Activated CD4-positive, alpha-beta memory T cell treated with anti-CD3 and anti-CD28 coated beads for 36 hours (primary cell): ENCODE data around the gene MYMX. TPM values are rescaled to one million over a fixed set of nuclear protein-coding genes. Genes with fewer than 3 reads are reported as not detected.

Experiments
- CTCF ChIA-PET: fragments of 350-600 bp; sonication (Branson Sonifier 250); formaldehyde crosslinking; loops from one replicate; lab custom pipeline; 2021; ENCODE audit warnings: antibody characterized with exemption, inconsistent platforms; lab: Charles Lee
- POLR2A ChIA-PET: fragments of 350-600 bp; sonication (Branson Sonifier 250); formaldehyde crosslinking; loops from one replicate; lab custom pipeline; 2021; ENCODE audit warnings: antibody characterized with exemption; lab: Charles Lee
- DNase-seq: peaks from one replicate; pipeline ENCODE4 v3.0.0-alpha.2; 2020
- H3K27ac Mint-ChIP-seq: one replicate; pipeline ENCODE4 v1.8.0; 2021; ENCODE audit warnings: mixed read lengths
- H3K27me3 Mint-ChIP-seq: one replicate; pipeline ENCODE4 v1.8.0; 2021; ENCODE audit warnings: mixed read lengths
- H3K36me3 Mint-ChIP-seq: one replicate; pipeline ENCODE4 v1.8.0; 2021; ENCODE audit warnings: mixed read lengths
- H3K4me1 Mint-ChIP-seq: one replicate; pipeline ENCODE4 v1.8.0; 2021; ENCODE audit warnings: low read depth, mixed read lengths
- H3K4me3 Mint-ChIP-seq: one replicate; pipeline ENCODE4 v1.8.0; 2021; ENCODE audit warnings: mild to moderate bottlenecking, mixed read lengths
- H3K9me3 Mint-ChIP-seq: one replicate; pipeline ENCODE4 v1.8.0; 2021; ENCODE audit warnings: mixed read lengths
- intact Hi-C: fragments of 100-400 bp; cut with micrococcal nuclease; formaldehyde crosslinking; loops from one replicate; pipeline ENCODE4 v1.15.1; 2023
- total RNA-seq, 2 experiments: library from RNA; stranded (reverse); gene quantifications; one replicate each; pipeline ENCODE4 v1.2.3, GENCODE V29; 2021

Gene MYMX
- total RNA-seq, 2 experiments from 2014 or later = not detected

- Mint-ChIP-seq H3K4me1 (peaks cover 29% of the 10 kb centered on the region), H3K27me3 (no peaks in the 10 kb centered on the region), H3K27ac (no peak overlapping the region), H3K36me3 (peaks cover 22% of the 10 kb centered on the region), H3K4me3 (no peak overlapping the region), H3K9me3 (no peaks in the 10 kb centered on the region)
- intact Hi-C loops = loop anchor here (2.0 to 5.0 kb wide), 2 partner anchors 29 to 139 kb away; partner anchors contain the start of gene NFKBIE
- DNase-seq = no peak
- CTCF ChIA-PET = interaction anchor here (0.6 to 2.6 kb wide), 6 partner anchors 11 to 466 kb away, joined by 3 to 31 read pairs (median 4); partner anchors contain the start of genes SLC29A1 and VEGFA
- POLR2A ChIA-PET = interaction anchor here (1.2 to 2.5 kb wide), 3 partner anchors 9 to 12 kb away, joined by 3 to 14 read pairs (median 10); partner anchors contain the start of genes HSP90AB1 and SLC29A1
Measured at GRCh38 chr6:44235891-44236516, 19.3 kb downstream of the MYMX start.

- CTCF ChIA-PET = interaction anchor here (0.5 to 2.1 kb wide), 11 partner anchors 10 to 1007 kb away, joined by 3 to 27 read pairs (median 3); partner anchors contain the start of genes AARS2, HSP90AB1, SLC29A1 and SLC35B2
- Mint-ChIP-seq H3K4me1 (peaks cover 29% of the 10 kb centered on the region), H3K9me3 (no peaks in the 10 kb centered on the region), H3K4me3 (peak overlapping the region; percentile 83), H3K27ac (peak overlapping the region; percentile 95), H3K27me3 (no peaks in the 10 kb centered on the region), H3K36me3 (peaks cover 13% of the 10 kb centered on the region)
- POLR2A ChIA-PET = interaction anchor here (0.9 to 3.0 kb wide), 6 partner anchors 10 to 27 kb away, joined by 3 to 42 read pairs (median 4); partner anchors contain the start of gene HSP90AB1
- intact Hi-C loops = loop anchor here (1.0 to 5.0 kb wide), 3 partner anchors 13 to 140 kb away; partner anchors contain the start of gene NFKBIE
- DNase-seq = peak; percentile 90
Measured at GRCh38 chr6:44237021-44237812, 20.5 kb downstream of the MYMX start.

- H3K4me1 Mint-ChIP-seq = peaks cover 29% of the 10 kb centered on the region
- peaks cover 10% of the 10 kb centered on the region for H3K36me3 Mint-ChIP-seq
- CTCF ChIA-PET = interaction anchor here (0.6 to 2.1 kb wide), 9 partner anchors 10 to 1008 kb away, joined by 3 to 27 read pairs (median 4); partner anchors contain the start of genes AARS2, HSP90AB1, SLC29A1 and SLC35B2
- no peaks in the 10 kb centered on the region for H3K9me3 Mint-ChIP-seq
- POLR2A ChIA-PET = interaction anchor here (0.6 to 3.0 kb wide), 6 partner anchors 10 to 170 kb away, joined by 3 to 42 read pairs (median 4); partner anchors contain the start of gene HSP90AB1
- peak overlapping the region; percentile 83 for H3K4me3 Mint-ChIP-seq
- intact Hi-C loops = loop anchor here (1.0 to 5.0 kb wide), 5 partner anchors 8 to 141 kb away; partner anchors contain the start of gene NFKBIE
- H3K27ac Mint-ChIP-seq = peak overlapping the region; percentile 95
- DNase-seq = peak; percentile 87
- no peaks in the 10 kb centered on the region for H3K27me3 Mint-ChIP-seq
Measured at GRCh38 chr6:44237813-44238433, 21.2 kb downstream of the MYMX start.

- Mint-ChIP-seq H3K27ac (peak overlapping the region; percentile 95), H3K27me3 (no peaks in the 10 kb centered on the region), H3K36me3 (peaks cover 6% of the 10 kb centered on the region), H3K4me1 (peaks cover 29% of the 10 kb centered on the region), H3K4me3 (peak overlapping the region; percentile 24), H3K9me3 (no peaks in the 10 kb centered on the region)
- intact Hi-C loops = loop anchor here (1.0 to 5.0 kb wide), 3 partner anchors 7 to 142 kb away; no protein-coding TSS in a partner anchor
- no peak for DNase-seq
- ChIA-PET CTCF (interaction anchor here (1.8 to 2.1 kb wide), 3 partner anchors 15 to 66 kb away, joined by 7 to 27 read pairs (median 13); partner anchors contain the start of genes SLC29A1 and SLC35B2), POLR2A (interaction anchor here (0.6 to 3.0 kb wide), 3 partner anchors 9 to 169 kb away, joined by 3 to 42 read pairs (median 12); partner anchors contain the start of gene HSP90AB1)
Measured at GRCh38 chr6:44238687-44239350, 22.1 kb downstream of the MYMX start.

- intact Hi-C loops = no loop called here
- Mint-ChIP-seq H3K36me3 (peaks cover 18% of the 10 kb centered on the region), H3K27ac (no peak overlapping the region), H3K4me3 (no peak overlapping the region), H3K4me1 (peaks cover 21% of the 10 kb centered on the region), H3K27me3 (peaks cover 4% of the 10 kb centered on the region), H3K9me3 (no peaks in the 10 kb centered on the region)
- CTCF ChIA-PET = interaction anchor here (1.0 kb wide), 1 partner anchor 75 kb away, joined by 3 read pairs; no protein-coding TSS in a partner anchor
- no peak for DNase-seq
- POLR2A ChIA-PET = interaction anchor here (1.5 to 6.3 kb wide), 2 partner anchors 13 kb away, joined by 8 to 139 read pairs; partner anchors contain the start of gene SLC35B2
Measured at GRCh38 chr6:44243345-44243744, 26.6 kb downstream of the MYMX start.

GRCh38 chr6:44245391-44245911, 28.7 kb downstream of the MYMX start:
- peaks cover 39% of the 10 kb centered on the region for H3K36me3 Mint-ChIP-seq
- no peak for DNase-seq
- H3K27ac Mint-ChIP-seq = peak overlapping the region; percentile 99
- peaks cover 4% of the 10 kb centered on the region for H3K27me3 Mint-ChIP-seq
- POLR2A ChIA-PET = interaction anchor here (0.7 to 6.3 kb wide), 5 partner anchors 7 to 67 kb away, joined by 3 to 139 read pairs (median 79); partner anchors contain the start of genes AARS2, SLC29A1 and SLC35B2
- CTCF ChIA-PET = interaction anchor here (0.6 to 5.1 kb wide), 7 partner anchors 9 to 149 kb away, joined by 3 to 49 read pairs (median 4); partner anchors contain the start of gene SLC35B2
- peaks cover 32% of the 10 kb centered on the region for H3K4me1 Mint-ChIP-seq
- H3K9me3 Mint-ChIP-seq = no peaks in the 10 kb centered on the region
- peak overlapping the region; percentile 96 for H3K4me3 Mint-ChIP-seq
- intact Hi-C loops = loop anchor here (5.0 kb wide), 2 partner anchors 473 to 608 kb away; partner anchors contain the start of genes MAD2L1BP and VEGFA

- peak overlapping the region; percentile 99 for H3K27ac Mint-ChIP-seq
- intact Hi-C loops = loop anchor here (1.0 to 5.0 kb wide), 6 partner anchors 8 to 1355 kb away; partner anchors contain the start of genes MAD2L1BP and VEGFA
- peaks cover 38% of the 10 kb centered on the region for H3K4me1 Mint-ChIP-seq
- no peaks in the 10 kb centered on the region for H3K9me3 Mint-ChIP-seq
- CTCF ChIA-PET = interaction anchor here (0.5 to 5.1 kb wide), 8 partner anchors 9 to 48 kb away, joined by 3 to 49 read pairs (median 8); partner anchors contain the start of gene SLC35B2
- H3K36me3 Mint-ChIP-seq = peaks cover 45% of the 10 kb centered on the region
- DNase-seq = peak; percentile 90
- POLR2A ChIA-PET = interaction anchor here (0.6 to 6.3 kb wide), 17 partner anchors 8 to 476 kb away, joined by 3 to 139 read pairs (median 6); partner anchors contain the start of genes AARS2, MRPL14, SLC29A1 and SLC35B2
- H3K27me3 Mint-ChIP-seq = peaks cover 4% of the 10 kb centered on the region
- peak overlapping the region; percentile 96 for H3K4me3 Mint-ChIP-seq
Measured at GRCh38 chr6:44245912-44246662, 29.4 kb downstream of the MYMX start.

GRCh38 chr6:44246663-44247337, 30.1 kb downstream of the MYMX start, which contains the start of gene HSP90AB1:
Gene HSP90AB1, plus strand, starts transcription at chr6:44247101. Its CDS starts 1,529 bp downstream, at chr6:44248630.
- Mint-ChIP-seq H3K9me3 (no peaks in the 10 kb centered on the region), H3K4me1 (peaks cover 45% of the 10 kb centered on the region), H3K27me3 (peaks cover 4% of the 10 kb centered on the region), H3K36me3 (peaks cover 52% of the 10 kb centered on the region), H3K27ac (peak within 1 kb of the TSS; percentile 99), H3K4me3 (peak within 1 kb of the TSS; percentile 96)
- POLR2A ChIA-PET = interaction anchor here (0.6 to 6.3 kb wide), 17 partner anchors 9 to 476 kb away, joined by 3 to 139 read pairs (median 6); partner anchors contain the start of genes AARS2, CDC5L, MRPL14 and SLC29A1
- CTCF ChIA-PET = interaction anchor here (0.5 to 5.1 kb wide), 7 partner anchors 9 to 66 kb away, joined by 3 to 49 read pairs (median 11); partner anchors contain the start of genes AARS2 and SLC35B2
- intact Hi-C loops = loop anchor here (1.0 to 5.0 kb wide), 9 partner anchors 8 to 1356 kb away; partner anchors contain the start of genes MAD2L1BP, MRPL14, NFKBIE and SLC35B2
- DNase-seq = peak; percentile 99
